ENCODE measurements around the gene KISS1R. TPM values are rescaled to one million over a fixed set of nuclear protein-coding genes. Genes with fewer than 3 reads are reported as not detected.

KISS1R gene
- total RNA-seq, 4 donors from 2014 or later: not detected

DNA sequence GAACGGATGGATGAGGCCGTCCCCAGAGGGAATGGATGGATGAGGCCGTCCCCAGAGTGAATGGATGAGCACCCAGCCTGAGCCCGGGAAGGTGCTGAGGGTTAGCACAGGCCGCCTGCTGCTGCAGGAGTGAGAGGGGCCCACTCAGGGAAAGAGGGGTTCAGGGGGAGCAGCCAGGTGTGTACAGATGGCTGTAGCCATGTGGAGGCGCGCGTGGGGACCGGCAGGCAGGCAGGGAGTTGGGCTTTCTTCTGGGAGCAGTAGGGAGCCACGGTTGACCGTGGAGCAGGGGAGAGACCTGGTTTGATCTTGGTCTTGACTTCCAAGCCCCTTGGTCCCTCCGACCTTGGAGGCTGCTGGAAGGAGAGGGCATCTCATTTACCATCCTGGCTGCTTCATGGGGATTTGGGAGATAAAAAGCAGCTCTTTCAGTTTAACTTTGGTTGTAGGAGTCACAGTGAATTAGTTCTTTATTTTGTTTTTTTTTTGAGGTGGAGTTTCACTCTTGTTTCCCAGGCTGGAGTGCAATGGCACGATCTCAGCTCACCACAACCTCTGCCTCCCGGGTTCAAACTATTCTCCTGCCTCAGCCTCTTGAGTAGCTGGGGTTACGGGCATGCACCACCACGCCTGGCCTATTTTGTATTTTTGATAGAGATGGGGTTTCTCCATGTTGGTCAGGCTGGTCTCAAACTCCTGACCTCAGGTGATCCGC lies 33.4 kb downstream of the KISS1R start:
- intact Hi-C loops (cut with DNase I; ENCODE audit: low total_unique reads) (no loop called here), in situ Hi-C loops (cut with MboI; ENCODE audit: low pct_ligation_motif_present in 1 of 4, low pct_unique_long_range_greater_than_20kb in 1 of 4, low sequenced_read_pairs in 3 of 4) (no loop called here)
- Histone ChIP-seq H3K9me3 (no peaks in the 10 kb centered on the region), H3K4me3 (no peak overlapping the region), H3K36me3 (no peaks in the 10 kb centered on the region), H3K27me3 (peaks cover 2% of the 10 kb centered on the region), H3K27ac (no peak overlapping the region), H3K4me1 (peaks cover 13 to 27% (median 15%) of the 10 kb centered on the region in 4 donors)
- TF ChIP-seq POLR2A (IDR thresholded peaks at IDR 0.05) (no peak), EP300 (IDR thresholded peaks at IDR 0.05; ENCODE audit: low read depth) (no peak), POLR2AphosphoS5 (IDR thresholded peaks at IDR 0.05) (no peak)
- TF ChIP-seq, protein P1, sequence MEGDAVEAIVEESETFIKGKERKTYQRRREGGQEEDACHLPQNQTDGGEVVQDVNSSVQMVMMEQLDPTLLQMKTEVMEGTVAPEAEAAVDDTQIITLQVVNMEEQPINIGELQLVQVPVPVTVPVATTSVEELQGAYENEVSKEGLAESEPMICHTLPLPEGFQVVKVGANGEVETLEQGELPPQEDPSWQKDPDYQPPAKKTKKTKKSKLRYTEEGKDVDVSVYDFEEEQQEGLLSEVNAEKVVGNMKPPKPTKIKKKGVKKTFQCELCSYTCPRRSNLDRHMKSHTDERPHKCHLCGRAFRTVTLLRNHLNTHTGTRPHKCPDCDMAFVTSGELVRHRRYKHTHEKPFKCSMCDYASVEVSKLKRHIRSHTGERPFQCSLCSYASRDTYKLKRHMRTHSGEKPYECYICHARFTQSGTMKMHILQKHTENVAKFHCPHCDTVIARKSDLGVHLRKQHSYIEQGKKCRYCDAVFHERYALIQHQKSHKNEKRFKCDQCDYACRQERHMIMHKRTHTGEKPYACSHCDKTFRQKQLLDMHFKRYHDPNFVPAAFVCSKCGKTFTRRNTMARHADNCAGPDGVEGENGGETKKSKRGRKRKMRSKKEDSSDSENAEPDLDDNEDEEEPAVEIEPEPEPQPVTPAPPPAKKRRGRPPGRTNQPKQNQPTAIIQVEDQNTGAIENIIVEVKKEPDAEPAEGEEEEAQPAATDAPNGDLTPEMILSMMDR (IDR thresholded peaks at IDR 0.05): no peak
- no peak for DNase-seq
- 75 to 83% methylated on average over 1 to 17 of the region's 17 CpGs for WGBS, 2 donors (ENCODE audit: low coverage in 1 of 2)

DNA sequence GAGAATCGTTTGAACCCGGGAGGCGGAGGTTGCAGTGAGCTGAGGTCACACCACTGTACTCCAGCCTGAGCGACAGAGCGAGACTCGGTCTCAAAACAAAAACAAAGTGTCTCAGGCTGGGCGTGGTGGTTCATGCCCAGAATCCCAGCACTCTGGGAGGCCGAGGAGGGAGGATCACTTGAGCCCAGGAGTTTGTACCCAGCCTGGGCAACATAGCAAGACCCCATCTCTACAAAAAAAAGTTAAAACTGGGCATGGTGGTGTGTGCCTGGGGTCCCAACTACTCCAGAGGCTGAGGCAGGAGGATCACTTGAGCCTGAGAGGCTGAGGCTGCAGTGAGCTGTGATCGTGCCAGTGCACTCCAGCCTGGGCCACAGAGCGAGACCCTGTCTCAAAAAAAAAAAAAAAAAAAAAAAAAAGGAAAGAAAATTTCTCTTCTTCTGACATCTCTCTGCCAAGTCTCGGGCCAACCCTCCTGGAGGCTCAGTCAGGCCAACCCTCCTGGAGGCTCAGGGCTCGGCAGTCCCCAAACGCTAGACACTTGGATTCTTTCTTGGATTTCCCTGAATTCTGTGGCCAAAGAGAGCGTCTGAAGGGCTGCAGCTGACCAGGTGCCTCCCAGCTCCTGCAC lies 35.0 kb downstream of the KISS1R start:
- H3K36me3 ChIP-seq: no peaks in the 10 kb centered on the region
- H3K27ac ChIP-seq: peak overlapping the region in 3 of 4 donors; percentile 57 to 63 (median 61)
- TF ChIP-seq, protein P1 (IDR thresholded peaks at IDR 0.05): no peak
- TF ChIP-seq POLR2A (IDR thresholded peaks at IDR 0.05) (no peak), POLR2AphosphoS5 (IDR thresholded peaks at IDR 0.05) (no peak), EP300 (IDR thresholded peaks at IDR 0.05; ENCODE audit: low read depth) (no peak)
- no peaks in the 10 kb centered on the region for H3K9me3 ChIP-seq
- H3K4me3 ChIP-seq: peak overlapping the region in 1 of 4 donors; percentile 31
- peaks cover 4% of the 10 kb centered on the region for H3K27me3 ChIP-seq
- in situ Hi-C loops (cut with MboI; ENCODE audit: low pct_ligation_motif_present in 1 of 4, low pct_unique_long_range_greater_than_20kb in 1 of 4, low sequenced_read_pairs in 3 of 4) (no loop called here), intact Hi-C loops (cut with DNase I; ENCODE audit: low total_unique reads) (no loop called here)
- peaks cover 20 to 42% (median 25%) of the 10 kb centered on the region in 4 donors for H3K4me1 ChIP-seq
- no peak for DNase-seq
- 48% methylated on average over 14 of the region's 14 CpGs; no CpG with 5 or more reads in 1 of the 2 donors for WGBS, 2 donors (ENCODE audit: low coverage in 1 of 2)

DNA sequence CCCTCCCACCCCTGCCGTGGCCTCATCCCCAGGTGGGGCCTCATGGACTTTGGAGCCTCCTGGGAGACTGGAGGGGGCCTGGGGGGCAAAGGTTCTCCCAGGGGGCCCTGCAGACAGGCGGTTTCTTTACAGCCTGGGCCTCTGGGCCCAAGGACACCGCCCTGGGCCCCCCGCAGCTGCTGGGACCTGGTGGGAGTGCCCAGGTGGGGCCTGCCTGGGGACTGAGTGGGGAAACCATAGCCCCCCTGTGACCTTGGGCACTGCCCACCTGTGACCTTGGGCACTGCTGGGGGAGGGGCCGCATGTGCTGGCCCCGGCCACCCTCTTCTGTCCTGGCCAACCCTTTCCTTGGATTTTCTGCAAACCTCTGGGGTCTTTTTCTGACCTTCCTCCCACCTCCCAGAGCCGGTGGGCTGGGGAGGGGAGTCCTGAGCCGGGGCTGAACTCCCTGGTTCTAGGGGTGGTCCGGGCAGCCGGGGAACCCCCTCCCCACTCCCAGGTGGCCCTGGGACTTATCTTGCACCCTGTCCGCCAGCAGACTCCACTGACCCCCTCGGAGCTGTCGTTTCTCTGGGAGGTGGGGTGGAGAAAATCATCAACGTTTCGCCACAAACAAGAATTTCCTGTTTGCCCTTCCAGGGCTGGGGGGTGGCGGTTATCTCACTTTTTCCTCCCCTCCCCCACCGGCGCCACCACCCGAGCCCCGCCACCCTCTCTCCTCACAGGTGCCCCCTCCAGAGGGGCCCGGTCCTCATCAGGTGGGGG lies 35.7 kb downstream of the KISS1R start:
- intact Hi-C loops (cut with DNase I; ENCODE audit: low total_unique reads): no loop called here
- H3K36me3 ChIP-seq: no peaks in the 10 kb centered on the region
- in situ Hi-C loops (cut with MboI; ENCODE audit: low pct_ligation_motif_present in 1 of 4, low pct_unique_long_range_greater_than_20kb in 1 of 4, low sequenced_read_pairs in 3 of 4): no loop called here
- DNase-seq: peak; percentile 68
- 17% methylated on average over 20 of the region's 21 CpGs; no CpG with 5 or more reads in 1 of the 2 donors for WGBS, 2 donors (ENCODE audit: low coverage in 1 of 2)
- peaks cover 20 to 43% (median 25%) of the 10 kb centered on the region in 4 donors for H3K4me1 ChIP-seq
- peak overlapping the region in 3 of 4 donors; percentile 57 to 63 (median 61) for H3K27ac ChIP-seq
- H3K9me3 ChIP-seq: no peaks in the 10 kb centered on the region
- TF ChIP-seq EP300 (IDR thresholded peaks at IDR 0.05; ENCODE audit: low read depth): no peak
- TF ChIP-seq POLR2A (IDR thresholded peaks at IDR 0.05): no peak
- TF ChIP-seq, protein P1 (IDR thresholded peaks at IDR 0.05): no peak
- TF ChIP-seq POLR2AphosphoS5 (IDR thresholded peaks at IDR 0.05): no peak
- H3K4me3 ChIP-seq: peak overlapping the region in 2 of 4 donors; percentile 17 to 31
- peaks cover 4% of the 10 kb centered on the region for H3K27me3 ChIP-seq
